HepG2 (cell line): ENCODE measurements around the gene MFN2. TPM values are rescaled to one million over a fixed set of nuclear protein-coding genes. Genes with fewer than 3 reads are reported as not detected.

Experiments
- BORCS8-MEF2B ChIP-seq: sonication (generic); formaldehyde crosslinking; IDR thresholded peaks from 2 replicates; pipeline ENCODE4 v1.8.0; 2022; ENCODE audit warnings: mild to moderate bottlenecking, missing genetic modification reagents
- CC2D1A ChIP-seq: sonication (generic); formaldehyde crosslinking; IDR thresholded peaks from 2 replicates; pipeline ENCODE4 v1.8.1; 2023; ENCODE audit warnings: mild to moderate bottlenecking, missing genetic modification reagents
- FOXP4 ChIP-seq: sonication (generic); formaldehyde crosslinking; IDR thresholded peaks from 2 replicates; pipeline ENCODE4 v1.4.0; 2020; ENCODE audit warnings: missing genetic modification reagents
- HCFC1 ChIP-seq: fragments of 150-350 bp; IDR thresholded peaks from 2 replicates; pipeline ENCODE4 v1.6.1; 2014; ENCODE audit warnings: low read depth, low read length
- HNF1B ChIP-seq: sonication (generic); formaldehyde crosslinking; IDR thresholded peaks from 2 replicates; pipeline ENCODE4 v1.5.1; 2020; ENCODE audit warnings: mild to moderate bottlenecking, moderate library complexity, missing genetic modification reagents
- HNRNPUL1 ChIP-seq: fragments of 200-400 bp; formaldehyde crosslinking; IDR thresholded peaks from 2 replicates; pipeline ENCODE4 v1.6.1; 2017; ENCODE audit warnings: low read depth, mild to moderate bottlenecking, low read length, moderate library complexity
- MBNL3 ChIP-seq: fragments of 250-450 bp; sonication (Bioruptor Pico); conservative IDR thresholded peaks from 2 replicates; pipeline ENCODE4 v1.8.0; 2022; ENCODE audit warnings: mild to moderate bottlenecking, inconsistent platforms
- NR2F2 ChIP-seq: IDR thresholded peaks from 2 replicates; pipeline ENCODE4 v1.6.1; 2012; ENCODE audit warnings: low read depth, inconsistent platforms, borderline replicate concordance
- SMYD3 ChIP-seq: sonication (generic); formaldehyde crosslinking; IDR thresholded peaks from 2 replicates; pipeline ENCODE4 v1.8.1; 2023; ENCODE audit warnings: mild to moderate bottlenecking, missing genetic modification reagents
- U2AF2 ChIP-seq: fragments of 200-400 bp; formaldehyde crosslinking; IDR thresholded peaks from 2 replicates; pipeline ENCODE4 v1.6.1; 2017; ENCODE audit warnings: low read depth, mild to moderate bottlenecking, low read length
- ZBTB10 ChIP-seq: sonication (generic); formaldehyde crosslinking; IDR thresholded peaks from 2 replicates; pipeline ENCODE4 v1.4.0; 2020; ENCODE audit warnings: missing genetic modification reagents, borderline replicate concordance
- ZBTB25 ChIP-seq: IDR thresholded peaks from 2 replicates; pipeline ENCODE4 v1.6.1; 2018; ENCODE audit warnings: missing genetic modification reagents
- ZBTB37 ChIP-seq: sonication (generic); formaldehyde crosslinking; IDR thresholded peaks from 2 replicates; pipeline ENCODE4 v1.4.0; 2020; ENCODE audit warnings: mild to moderate bottlenecking, missing genetic modification reagents
- ZFP1 ChIP-seq: IDR thresholded peaks from 2 replicates; pipeline ENCODE4 v1.6.1; 2016
- ZFYVE20 ChIP-seq: sonication (generic); formaldehyde crosslinking; IDR thresholded peaks from 2 replicates; pipeline ENCODE4 v1.8.0; 2023; ENCODE audit warnings: low read depth, mild to moderate bottlenecking, moderate library complexity, missing genetic modification reagents, borderline replicate concordance
- ZNF564 ChIP-seq: sonication (generic); formaldehyde crosslinking; IDR thresholded peaks from 2 replicates; pipeline ENCODE4 v1.8.1; 2023; ENCODE audit warnings: mild to moderate bottlenecking, missing genetic modification reagents
- ZNF607 ChIP-seq: sonication (generic); formaldehyde crosslinking; IDR thresholded peaks from 2 replicates; pipeline ENCODE4 v1.5.1; 2020; ENCODE audit warnings: missing genetic modification reagents, mild to moderate bottlenecking, borderline replicate concordance
- ZNF7 ChIP-seq: IDR thresholded peaks from 2 replicates; pipeline ENCODE4 v1.6.1; 2016; ENCODE audit warnings: missing biosample characterization, missing genetic modification reagents
- ZNF766 ChIP-seq: sonication (generic); formaldehyde crosslinking; IDR thresholded peaks from 2 replicates; pipeline ENCODE4 v1.5.0; 2020; ENCODE audit warnings: missing genetic modification reagents, borderline replicate concordance
- ZSCAN22 ChIP-seq: sonication (generic); formaldehyde crosslinking; IDR thresholded peaks from 2 replicates; pipeline ENCODE4 v1.4.0; 2020; ENCODE audit warnings: mild to moderate bottlenecking, missing genetic modification reagents
- ZSCAN9 ChIP-seq: IDR thresholded peaks from 2 replicates; pipeline ENCODE4 v1.6.1; 2016; ENCODE audit warnings: borderline replicate concordance
- polyA plus RNA-seq, 8 experiments: library from polyadenylated mRNA; depleted of rRNA in 3 of 8; stranded (reverse) in 7 of 8; unstranded in 1 of 8; fragments of >200 nt; fragmentation: Illumina TruSeq in 4 of 8; extraction: Trizol in 4 of 8; gene quantifications; 2 replicates each; pipeline versions ENCODE4 v1.2.1 to v1.2.3, GENCODE V29; 2011 to 2016; ENCODE audit warnings: low read depth in 4 of 8, missing spikeins in 1 of 8, mixed read lengths in 1 of 8; ENCODE audit not compliant: insufficient read depth in 1 of 8
- total RNA-seq, 5 experiments: library from RNA; depleted of rRNA; stranded (reverse); fragments of >200 nt; fragmentation: Illumina TruSeq; extraction: Trizol; gene quantifications; 2 replicates each; pipeline ENCODE4 v1.2.3, GENCODE V29; 2016; ENCODE audit warnings: low read depth in 1 of 5

The MFN2 gene
- total and polyA plus RNA-seq, 2 of the 13 experiments (the other 11 are each of a cell fraction or from before 2014, with no cell fraction given) = 38.7 to 60.9 TPM

GRCh38 chr1:11940260-11940921 is 39.9 kb upstream of the MFN2 start (continued):
- TF ChIP-seq FOXP4 (CRISPR knock-in tag) (no peak; the same call in 1 of the 2 replicates), BORCS8-MEF2B (CRISPR knock-in tag) (no peak), CC2D1A (CRISPR knock-in tag) (no peak), ZNF766 (CRISPR knock-in tag) (no peak), ZBTB10 (CRISPR knock-in tag) (no peak), HNRNPUL1 (no peak), ZBTB25 (no peak), ZSCAN22 (CRISPR knock-in tag) (no peak), ZNF7 (CRISPR knock-in tag) (no peak), MBNL3 (no peak), U2AF2 (no peak), ZFP1 (no peak), ZFYVE20 (CRISPR knock-in tag) (no peak), SMYD3 (CRISPR knock-in tag) (no peak), HCFC1 (no peak), NR2F2 (peak; percentile 26; the same call in 1 of the 2 replicates), ZSCAN9 (no peak), ZNF607 (no peak), ZBTB37 (CRISPR knock-in tag) (no peak), ZNF564 (CRISPR knock-in tag) (no peak), HNF1B (CRISPR knock-in tag) (peak; percentile 55; the same call in 1 of the 2 replicates)
